ENCODE results near the gene ABRAXAS1.

DNA sequence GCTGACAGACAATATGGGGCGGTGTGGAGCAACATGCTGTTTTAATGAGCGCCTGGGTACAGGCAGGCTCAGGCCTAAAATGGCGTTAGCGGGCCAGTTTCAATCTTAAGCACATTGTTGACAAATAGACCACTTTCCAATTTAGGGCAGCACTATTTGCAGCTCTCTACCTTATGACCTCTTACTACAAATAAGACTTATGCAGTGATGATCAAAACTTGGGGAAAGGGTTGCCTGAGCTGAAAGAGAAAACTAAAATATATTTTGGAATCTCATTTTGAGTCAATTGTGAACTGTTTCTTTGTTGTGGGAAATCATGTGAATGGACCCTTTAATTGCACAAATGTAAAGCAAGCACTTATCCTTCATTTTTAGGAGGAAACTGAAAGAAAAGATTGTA, 25.5 kb upstream of the ABRAXAS1 start:
- TF ChIP-seq POLR2A (IDR thresholded peaks at IDR 0.05), result no peak
- TF ChIP-seq, protein P1, sequence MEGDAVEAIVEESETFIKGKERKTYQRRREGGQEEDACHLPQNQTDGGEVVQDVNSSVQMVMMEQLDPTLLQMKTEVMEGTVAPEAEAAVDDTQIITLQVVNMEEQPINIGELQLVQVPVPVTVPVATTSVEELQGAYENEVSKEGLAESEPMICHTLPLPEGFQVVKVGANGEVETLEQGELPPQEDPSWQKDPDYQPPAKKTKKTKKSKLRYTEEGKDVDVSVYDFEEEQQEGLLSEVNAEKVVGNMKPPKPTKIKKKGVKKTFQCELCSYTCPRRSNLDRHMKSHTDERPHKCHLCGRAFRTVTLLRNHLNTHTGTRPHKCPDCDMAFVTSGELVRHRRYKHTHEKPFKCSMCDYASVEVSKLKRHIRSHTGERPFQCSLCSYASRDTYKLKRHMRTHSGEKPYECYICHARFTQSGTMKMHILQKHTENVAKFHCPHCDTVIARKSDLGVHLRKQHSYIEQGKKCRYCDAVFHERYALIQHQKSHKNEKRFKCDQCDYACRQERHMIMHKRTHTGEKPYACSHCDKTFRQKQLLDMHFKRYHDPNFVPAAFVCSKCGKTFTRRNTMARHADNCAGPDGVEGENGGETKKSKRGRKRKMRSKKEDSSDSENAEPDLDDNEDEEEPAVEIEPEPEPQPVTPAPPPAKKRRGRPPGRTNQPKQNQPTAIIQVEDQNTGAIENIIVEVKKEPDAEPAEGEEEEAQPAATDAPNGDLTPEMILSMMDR (IDR thresholded peaks at IDR 0.05 in 4 of 5, conservative IDR thresholded peaks at IDR 0.05 in 1 of 5), result no peak
